NCI-H345 treated with DMSO at 0.1 percent for 48 hours (cell line): ENCODE results near the gene ZFAND3.
A peak's percentile ranks its signal among the peaks of the same experiment; 100 is the strongest.

ENCODE experiments used
- DNase-seq: peaks from one replicate; lab custom pipeline; 2025; ENCODE audit not compliant: unreplicated experiment; lab: John Stamatoyannopoulos, UW

Gene ZFAND3

GRCh38 chr6:38077488-38078030, 258.0 kb downstream of the ZFAND3 start:
- no peak for DNase-seq

GRCh38 chr6:38078671-38079070, 259.1 kb downstream of the ZFAND3 start:
- DNase-seq = no peak

- DNase-seq = no peak
These were observed 259.6 kb downstream of the ZFAND3 start for GRCh38 chr6:38079107-38079506.

- DNase-seq = no peak
These were observed 260.0 kb downstream of the ZFAND3 start for GRCh38 chr6:38079537-38079936.

- no peak for DNase-seq
These were observed 260.8 kb downstream of the ZFAND3 start for GRCh38 chr6:38080360-38080759.

- no peak for DNase-seq
These were observed 261.4 kb downstream of the ZFAND3 start for GRCh38 chr6:38080889-38081288.

- DNase-seq = no peak
These were observed 265.5 kb downstream of the ZFAND3 start for GRCh38 chr6:38085031-38085430.

GRCh38 chr6:38086346-38086745, 266.8 kb downstream of the ZFAND3 start:
- no peak for DNase-seq

GRCh38 chr6:38088010-38088409, 268.5 kb downstream of the ZFAND3 start:
- DNase-seq = no peak

GRCh38 chr6:38088829-38089228, 269.3 kb downstream of the ZFAND3 start:
- DNase-seq = no peak

GRCh38 chr6:38091613-38092012, 272.1 kb downstream of the ZFAND3 start:
- no peak for DNase-seq

- DNase-seq = no peak
These were observed 272.9 kb downstream of the ZFAND3 start for GRCh38 chr6:38092465-38092864.

GRCh38 chr6:38092964-38093363, 273.4 kb downstream of the ZFAND3 start:
- DNase-seq = no peak

- DNase-seq = no peak
These were observed 275.5 kb downstream of the ZFAND3 start for GRCh38 chr6:38095054-38095453.

- DNase-seq = no peak
These were observed 279.7 kb downstream of the ZFAND3 start for GRCh38 chr6:38099221-38099620.

- DNase-seq = no peak
These were observed 280.9 kb downstream of the ZFAND3 start for GRCh38 chr6:38100380-38100779.

- no peak for DNase-seq
These were observed 284.4 kb downstream of the ZFAND3 start for GRCh38 chr6:38103921-38104320.

- DNase-seq = no peak
These were observed 285.5 kb downstream of the ZFAND3 start for GRCh38 chr6:38105066-38105465.

GRCh38 chr6:38107073-38107472, 287.5 kb downstream of the ZFAND3 start:
- no peak for DNase-seq

- DNase-seq = peak; percentile 40
These were observed 291.0 kb downstream of the ZFAND3 start for GRCh38 chr6:38110481-38110971.

GRCh38 chr6:38112181-38112580, 292.7 kb downstream of the ZFAND3 start:
- DNase-seq = no peak

GRCh38 chr6:38113825-38114576, 294.5 kb downstream of the ZFAND3 start:
- DNase-seq = no peak
